ENCODE results near the gene MAD1L1.

MAD1L1 gene

DNA sequence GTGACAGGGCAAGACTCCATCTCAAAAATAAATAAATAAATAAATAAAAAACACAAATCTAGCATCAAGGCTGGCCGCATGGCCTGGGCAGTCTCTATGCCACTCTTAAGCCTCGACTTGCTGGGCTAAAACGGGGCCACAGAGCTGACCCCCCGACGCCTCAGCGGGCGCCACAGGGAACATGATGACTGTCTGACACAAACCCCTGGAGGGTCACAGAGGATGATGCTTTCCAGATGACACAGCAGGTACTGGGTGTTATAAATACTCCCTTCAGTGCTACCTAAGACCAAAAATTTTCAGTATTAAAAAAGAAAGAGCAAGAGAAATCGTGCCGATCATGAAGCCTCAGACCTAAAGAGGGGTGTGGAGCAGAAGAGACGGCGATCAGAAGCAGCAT lies 176.8 kb downstream of the MAD1L1 start:
- no peak for TF ChIP-seq ZFX (IDR thresholded peaks at IDR 0.05)
- no peak for TF ChIP-seq CTCF (conservative IDR thresholded peaks at IDR 0.05)
- H3K27ac ChIP-seq = no peak overlapping the region

DNA sequence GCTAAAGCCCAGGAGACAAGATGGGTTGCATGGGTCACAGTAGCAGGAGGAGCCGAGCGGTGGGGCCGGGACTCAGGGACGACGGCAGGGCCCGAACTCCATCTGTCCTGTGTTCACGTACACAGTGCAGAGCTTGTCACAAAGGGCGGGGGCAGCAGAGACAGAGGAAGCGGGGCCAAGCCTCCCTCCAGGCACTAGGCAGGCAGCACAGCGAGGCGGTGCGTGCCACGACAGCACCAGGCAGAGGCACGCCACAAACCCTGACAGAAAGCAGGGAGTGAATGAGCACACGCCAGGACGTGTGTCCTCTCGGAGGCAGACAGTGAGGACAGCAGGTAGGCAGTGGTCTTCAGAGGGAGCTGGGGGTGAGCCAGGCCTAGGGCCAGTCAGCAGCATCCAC lies 177.8 kb downstream of the MAD1L1 start:
- TF ChIP-seq CTCF (conservative IDR thresholded peaks at IDR 0.05) = no peak
- TF ChIP-seq ZFX (IDR thresholded peaks at IDR 0.05) = no peak
- no peak overlapping the region for H3K27ac ChIP-seq

DNA sequence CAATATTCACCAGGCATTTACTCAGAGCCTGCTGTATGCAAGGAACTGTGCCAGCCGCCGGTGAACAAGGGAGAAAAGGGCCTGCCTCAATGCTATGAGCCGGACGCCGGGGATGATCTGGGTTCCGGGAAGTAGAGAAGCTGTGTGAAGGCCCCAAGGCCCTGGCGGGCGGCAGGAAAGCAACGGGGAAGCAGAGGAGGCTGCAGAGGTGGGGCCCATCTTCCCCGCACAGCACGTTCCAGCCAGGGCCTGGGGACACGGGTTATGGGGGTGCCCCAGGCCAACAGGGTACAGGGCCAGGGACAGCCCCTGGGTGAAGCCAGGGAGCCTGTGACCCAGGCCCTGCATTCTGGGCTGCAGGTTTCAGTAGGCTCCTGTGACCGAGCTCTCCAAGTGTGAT lies 179.3 kb downstream of the MAD1L1 start:
- H3K27ac ChIP-seq = no peak overlapping the region
- TF ChIP-seq ZFX (IDR thresholded peaks at IDR 0.05) (no peak), CTCF (conservative IDR thresholded peaks at IDR 0.05) (no peak)

DNA sequence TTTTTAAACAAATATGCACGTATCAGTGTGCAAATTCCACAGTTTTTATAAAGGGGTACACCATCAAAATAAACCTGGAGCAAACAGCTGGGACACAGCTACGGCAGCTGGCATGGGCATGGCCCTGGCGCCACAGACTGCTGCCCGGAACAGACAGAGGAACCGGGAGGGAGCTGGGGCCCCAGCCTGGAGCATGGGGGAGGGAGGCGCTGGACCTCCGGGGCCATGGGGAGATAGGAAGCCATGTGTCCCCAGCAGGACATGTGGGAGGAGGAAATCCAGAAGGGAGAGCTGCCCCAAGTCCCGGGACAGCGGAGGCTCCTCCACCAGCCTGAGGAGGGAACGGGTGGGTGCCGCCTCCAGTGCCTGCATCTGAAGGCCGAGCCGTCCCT lies 180.1 kb downstream of the MAD1L1 start:
- TF ChIP-seq CTCF (conservative IDR thresholded peaks at IDR 0.05) = no peak
- TF ChIP-seq ZFX (IDR thresholded peaks at IDR 0.05) = no peak
- H3K27ac ChIP-seq = no peak overlapping the region

- no peak for TF ChIP-seq ZFX (IDR thresholded peaks at IDR 0.05)
- no peak for TF ChIP-seq CTCF (conservative IDR thresholded peaks at IDR 0.05)
- H3K27ac ChIP-seq = no peak overlapping the region
Observed at GRCh38 chr7:2051707-2052656, 180.8 kb downstream of the MAD1L1 start.

DNA sequence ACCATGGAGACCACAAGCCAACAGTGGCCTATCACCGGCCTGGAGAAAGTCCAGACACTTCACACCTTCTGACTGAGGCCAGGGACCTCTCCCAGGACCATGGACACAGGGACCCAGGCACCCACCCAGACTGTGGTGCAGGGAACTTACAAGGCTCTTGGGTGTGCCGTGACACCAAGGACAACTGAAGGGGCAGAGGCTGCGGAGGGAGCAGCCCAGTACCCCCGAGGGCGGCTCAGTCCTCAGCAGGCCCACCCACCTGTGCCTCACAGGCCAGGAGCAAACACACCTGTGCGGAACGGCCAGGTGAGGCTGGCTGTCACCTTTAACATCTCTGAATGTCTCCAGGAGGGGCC lies 182.3 kb downstream of the MAD1L1 start:
- no peak overlapping the region for H3K27ac ChIP-seq
- TF ChIP-seq ZFX (IDR thresholded peaks at IDR 0.05) (no peak), CTCF (conservative IDR thresholded peaks at IDR 0.05) (no peak)

DNA sequence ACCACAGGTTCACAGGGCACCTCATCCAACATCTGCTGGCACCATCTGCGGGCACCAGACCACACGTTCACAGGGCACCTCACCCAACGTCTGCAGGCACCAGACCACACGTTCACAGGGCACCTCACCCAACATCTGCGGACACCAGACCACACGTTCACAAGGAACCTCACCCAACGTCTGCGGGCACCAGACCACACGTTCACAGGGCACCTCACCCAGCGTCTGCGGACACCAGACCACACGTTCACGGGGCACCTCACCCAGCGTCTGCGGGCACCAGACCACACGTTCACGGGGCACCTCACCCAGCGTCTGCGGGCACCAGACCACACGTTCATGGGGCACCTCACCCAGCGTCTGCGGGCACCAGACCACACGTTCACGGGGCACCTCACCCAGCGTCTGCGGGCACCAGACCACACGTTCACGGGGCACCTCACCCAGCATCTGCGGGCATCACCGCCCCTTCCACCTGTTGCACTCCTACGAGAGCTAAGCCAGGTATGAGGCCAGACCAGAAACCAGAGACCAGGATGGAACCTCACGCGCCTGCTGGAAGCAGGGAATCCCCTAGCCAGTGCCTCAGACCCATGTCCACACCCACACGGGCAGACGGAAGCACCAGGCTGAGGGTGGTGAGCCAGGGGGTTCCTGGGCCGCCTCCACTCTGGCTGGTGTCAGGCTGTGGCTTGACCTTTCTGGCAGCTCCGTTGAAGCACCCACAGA lies 182.8 kb downstream of the MAD1L1 start:
- H3K27ac ChIP-seq = no peak overlapping the region
- no peak for TF ChIP-seq ZFX (IDR thresholded peaks at IDR 0.05)
- TF ChIP-seq CTCF (conservative IDR thresholded peaks at IDR 0.05) = no peak

Data from C4-2B (cell line).